ENCODE measurements around the gene PKP1.

DNA sequence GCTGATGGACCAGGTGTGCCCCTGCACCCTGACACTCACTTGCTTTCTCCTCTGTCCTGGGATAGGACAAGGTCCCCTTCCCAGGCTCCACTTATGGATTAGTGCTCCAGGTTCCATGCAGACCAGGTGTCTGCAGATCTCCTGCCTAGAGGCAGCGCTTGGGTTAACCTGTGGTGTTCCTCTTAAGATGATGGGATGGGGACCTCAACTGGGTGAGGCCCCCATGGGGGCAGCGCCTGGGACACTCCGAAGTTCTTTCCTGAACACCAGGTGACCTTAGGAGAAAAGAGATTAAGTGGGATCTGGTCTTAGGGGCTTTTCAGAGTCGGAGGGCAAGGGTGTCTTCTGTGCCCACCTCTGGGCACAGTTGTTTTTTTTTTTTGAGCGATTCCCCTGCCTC is 72.9 kb downstream of the PKP1 start:
- TF ChIP-seq, protein P1, sequence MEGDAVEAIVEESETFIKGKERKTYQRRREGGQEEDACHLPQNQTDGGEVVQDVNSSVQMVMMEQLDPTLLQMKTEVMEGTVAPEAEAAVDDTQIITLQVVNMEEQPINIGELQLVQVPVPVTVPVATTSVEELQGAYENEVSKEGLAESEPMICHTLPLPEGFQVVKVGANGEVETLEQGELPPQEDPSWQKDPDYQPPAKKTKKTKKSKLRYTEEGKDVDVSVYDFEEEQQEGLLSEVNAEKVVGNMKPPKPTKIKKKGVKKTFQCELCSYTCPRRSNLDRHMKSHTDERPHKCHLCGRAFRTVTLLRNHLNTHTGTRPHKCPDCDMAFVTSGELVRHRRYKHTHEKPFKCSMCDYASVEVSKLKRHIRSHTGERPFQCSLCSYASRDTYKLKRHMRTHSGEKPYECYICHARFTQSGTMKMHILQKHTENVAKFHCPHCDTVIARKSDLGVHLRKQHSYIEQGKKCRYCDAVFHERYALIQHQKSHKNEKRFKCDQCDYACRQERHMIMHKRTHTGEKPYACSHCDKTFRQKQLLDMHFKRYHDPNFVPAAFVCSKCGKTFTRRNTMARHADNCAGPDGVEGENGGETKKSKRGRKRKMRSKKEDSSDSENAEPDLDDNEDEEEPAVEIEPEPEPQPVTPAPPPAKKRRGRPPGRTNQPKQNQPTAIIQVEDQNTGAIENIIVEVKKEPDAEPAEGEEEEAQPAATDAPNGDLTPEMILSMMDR (conservative IDR thresholded peaks at IDR 0.05; ENCODE audit: low read depth, low read length), result no peak
- TF ChIP-seq SMC3 (IDR thresholded peaks at IDR 0.05; ENCODE audit: low read depth, low read length) (no peak), CEBPB (IDR thresholded peaks at IDR 0.05; ENCODE audit: low read depth, low read length) (no peak), RAD21 (IDR thresholded peaks at IDR 0.05; ENCODE audit: low read length) (no peak), MAZ (IDR thresholded peaks at IDR 0.05; ENCODE audit: borderline replicate concordance, low read depth, low read length) (no peak)

Measured in IMR-90 (cell line).